HL-60 (cell line): ENCODE measurements around the gene POU2AF3.

Source experiments
- POLR2AphosphoS5 ChIP-seq: IDR thresholded peaks from 2 replicates; pipeline ENCODE4 v1.6.1; 2012; ENCODE audit warnings: low read depth
- SPI1 ChIP-seq: IDR thresholded peaks from 2 replicates; pipeline ENCODE4 v1.6.1; 2012; ENCODE audit warnings: low read depth, mild to moderate bottlenecking, borderline replicate concordance
- TF ChIP-seq, protein P1 (sequence below): IDR thresholded peaks from one replicate; pipeline ENCODE4 v1.5.1; 2011; ENCODE audit warnings: low read length, control low read depth, inconsistent platforms; ENCODE audit not compliant: insufficient read depth
- TF ChIP-seq, protein P2 (sequence below): IDR thresholded peaks from 2 replicates; pipeline ENCODE4 v1.6.1; 2012; ENCODE audit warnings: low read depth; ENCODE audit not compliant: insufficient replicate concordance

DNA sequence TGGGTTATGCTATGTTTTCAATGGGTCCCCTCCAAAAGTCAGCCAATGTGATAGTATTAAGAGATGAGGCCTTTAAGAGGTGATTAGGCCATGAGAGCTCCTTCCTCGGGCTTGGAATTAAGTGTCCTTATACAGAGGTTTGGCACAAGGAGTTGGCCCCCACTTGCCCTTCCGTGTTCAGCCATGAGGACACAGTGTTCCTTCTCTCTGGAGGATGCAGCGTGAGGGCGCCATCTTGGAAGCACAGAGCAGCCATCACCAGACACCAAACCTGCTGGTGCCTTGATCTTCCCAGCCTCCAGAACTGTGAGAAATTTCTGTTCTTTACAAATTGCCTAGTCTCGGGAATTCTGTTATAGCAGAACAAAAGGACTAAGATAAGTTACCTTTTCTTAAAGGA is 26.9 kb downstream of the POU2AF3 start:
- TF ChIP-seq, protein P1, sequence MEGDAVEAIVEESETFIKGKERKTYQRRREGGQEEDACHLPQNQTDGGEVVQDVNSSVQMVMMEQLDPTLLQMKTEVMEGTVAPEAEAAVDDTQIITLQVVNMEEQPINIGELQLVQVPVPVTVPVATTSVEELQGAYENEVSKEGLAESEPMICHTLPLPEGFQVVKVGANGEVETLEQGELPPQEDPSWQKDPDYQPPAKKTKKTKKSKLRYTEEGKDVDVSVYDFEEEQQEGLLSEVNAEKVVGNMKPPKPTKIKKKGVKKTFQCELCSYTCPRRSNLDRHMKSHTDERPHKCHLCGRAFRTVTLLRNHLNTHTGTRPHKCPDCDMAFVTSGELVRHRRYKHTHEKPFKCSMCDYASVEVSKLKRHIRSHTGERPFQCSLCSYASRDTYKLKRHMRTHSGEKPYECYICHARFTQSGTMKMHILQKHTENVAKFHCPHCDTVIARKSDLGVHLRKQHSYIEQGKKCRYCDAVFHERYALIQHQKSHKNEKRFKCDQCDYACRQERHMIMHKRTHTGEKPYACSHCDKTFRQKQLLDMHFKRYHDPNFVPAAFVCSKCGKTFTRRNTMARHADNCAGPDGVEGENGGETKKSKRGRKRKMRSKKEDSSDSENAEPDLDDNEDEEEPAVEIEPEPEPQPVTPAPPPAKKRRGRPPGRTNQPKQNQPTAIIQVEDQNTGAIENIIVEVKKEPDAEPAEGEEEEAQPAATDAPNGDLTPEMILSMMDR, result no peak
- TF ChIP-seq, protein P2, sequence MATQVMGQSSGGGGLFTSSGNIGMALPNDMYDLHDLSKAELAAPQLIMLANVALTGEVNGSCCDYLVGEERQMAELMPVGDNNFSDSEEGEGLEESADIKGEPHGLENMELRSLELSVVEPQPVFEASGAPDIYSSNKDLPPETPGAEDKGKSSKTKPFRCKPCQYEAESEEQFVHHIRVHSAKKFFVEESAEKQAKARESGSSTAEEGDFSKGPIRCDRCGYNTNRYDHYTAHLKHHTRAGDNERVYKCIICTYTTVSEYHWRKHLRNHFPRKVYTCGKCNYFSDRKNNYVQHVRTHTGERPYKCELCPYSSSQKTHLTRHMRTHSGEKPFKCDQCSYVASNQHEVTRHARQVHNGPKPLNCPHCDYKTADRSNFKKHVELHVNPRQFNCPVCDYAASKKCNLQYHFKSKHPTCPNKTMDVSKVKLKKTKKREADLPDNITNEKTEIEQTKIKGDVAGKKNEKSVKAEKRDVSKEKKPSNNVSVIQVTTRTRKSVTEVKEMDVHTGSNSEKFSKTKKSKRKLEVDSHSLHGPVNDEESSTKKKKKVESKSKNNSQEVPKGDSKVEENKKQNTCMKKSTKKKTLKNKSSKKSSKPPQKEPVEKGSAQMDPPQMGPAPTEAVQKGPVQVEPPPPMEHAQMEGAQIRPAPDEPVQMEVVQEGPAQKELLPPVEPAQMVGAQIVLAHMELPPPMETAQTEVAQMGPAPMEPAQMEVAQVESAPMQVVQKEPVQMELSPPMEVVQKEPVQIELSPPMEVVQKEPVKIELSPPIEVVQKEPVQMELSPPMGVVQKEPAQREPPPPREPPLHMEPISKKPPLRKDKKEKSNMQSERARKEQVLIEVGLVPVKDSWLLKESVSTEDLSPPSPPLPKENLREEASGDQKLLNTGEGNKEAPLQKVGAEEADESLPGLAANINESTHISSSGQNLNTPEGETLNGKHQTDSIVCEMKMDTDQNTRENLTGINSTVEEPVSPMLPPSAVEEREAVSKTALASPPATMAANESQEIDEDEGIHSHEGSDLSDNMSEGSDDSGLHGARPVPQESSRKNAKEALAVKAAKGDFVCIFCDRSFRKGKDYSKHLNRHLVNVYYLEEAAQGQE, result no peak
- TF ChIP-seq SPI1, result no peak
- TF ChIP-seq POLR2AphosphoS5, result no peak
